Amniotic stem cell (primary cell): Measurements from ENCODE around the gene NELL1.

Source experiments
- DNase-seq: peaks from one replicate; lab custom pipeline; 2025; lab: John Stamatoyannopoulos, UW

The NELL1 gene

DNA sequence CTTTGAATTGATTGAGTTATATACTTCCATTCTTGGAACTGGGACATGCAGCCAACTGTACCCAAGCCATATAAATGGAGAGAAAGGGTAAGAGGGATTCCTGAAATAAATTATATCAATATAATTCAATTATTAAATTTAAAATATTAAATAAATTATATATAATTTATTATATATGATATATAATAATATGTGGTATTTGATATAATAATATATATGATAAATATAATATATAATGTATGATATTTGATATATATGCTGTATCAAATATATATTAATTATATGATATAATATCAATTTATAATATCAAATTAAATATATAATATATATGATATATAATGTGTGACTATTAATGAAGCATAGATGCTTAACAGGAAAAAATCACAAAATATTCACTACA, 677.0 kb downstream of the NELL1 start:
- no peak for DNase-seq

DNA sequence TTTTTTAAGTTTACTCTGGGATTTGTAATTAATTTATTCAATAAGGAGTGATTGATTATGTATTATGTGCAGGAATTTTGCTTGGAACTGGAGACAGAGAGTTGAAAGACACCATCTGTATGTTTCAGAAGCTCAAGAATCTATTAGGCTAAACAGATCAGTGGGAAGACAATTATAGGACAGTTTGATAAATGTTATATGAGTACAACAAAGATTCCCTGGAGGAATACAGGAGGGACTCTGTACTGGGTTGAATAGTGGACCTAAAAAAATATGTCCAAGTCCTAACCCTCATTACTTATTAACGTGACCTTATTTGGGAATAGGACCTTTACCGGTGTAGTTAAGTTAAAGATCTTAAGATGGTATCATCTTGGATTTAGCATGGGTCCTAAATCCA, 681.2 kb downstream of the NELL1 start:
- no peak for DNase-seq

DNA sequence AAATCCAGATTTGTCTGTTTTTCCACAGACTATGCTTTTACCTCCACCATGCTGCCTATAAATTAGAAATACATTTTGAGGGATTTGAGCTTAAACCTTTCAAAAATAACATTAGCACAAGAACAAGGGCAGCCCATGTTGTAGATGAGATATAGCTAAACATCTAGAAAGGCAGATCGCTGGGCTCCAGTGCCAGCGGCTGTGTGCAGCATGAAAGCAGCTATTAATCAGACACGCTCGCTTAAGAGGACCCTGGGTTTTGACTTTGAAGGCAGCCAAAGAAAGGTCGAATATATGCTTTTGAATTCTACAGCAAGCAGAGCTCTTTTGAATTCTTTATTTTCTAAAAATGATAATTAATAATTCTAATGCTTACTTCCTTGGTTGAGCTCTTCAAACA, 684.0 kb downstream of the NELL1 start:
- DNase-seq: no peak

DNA sequence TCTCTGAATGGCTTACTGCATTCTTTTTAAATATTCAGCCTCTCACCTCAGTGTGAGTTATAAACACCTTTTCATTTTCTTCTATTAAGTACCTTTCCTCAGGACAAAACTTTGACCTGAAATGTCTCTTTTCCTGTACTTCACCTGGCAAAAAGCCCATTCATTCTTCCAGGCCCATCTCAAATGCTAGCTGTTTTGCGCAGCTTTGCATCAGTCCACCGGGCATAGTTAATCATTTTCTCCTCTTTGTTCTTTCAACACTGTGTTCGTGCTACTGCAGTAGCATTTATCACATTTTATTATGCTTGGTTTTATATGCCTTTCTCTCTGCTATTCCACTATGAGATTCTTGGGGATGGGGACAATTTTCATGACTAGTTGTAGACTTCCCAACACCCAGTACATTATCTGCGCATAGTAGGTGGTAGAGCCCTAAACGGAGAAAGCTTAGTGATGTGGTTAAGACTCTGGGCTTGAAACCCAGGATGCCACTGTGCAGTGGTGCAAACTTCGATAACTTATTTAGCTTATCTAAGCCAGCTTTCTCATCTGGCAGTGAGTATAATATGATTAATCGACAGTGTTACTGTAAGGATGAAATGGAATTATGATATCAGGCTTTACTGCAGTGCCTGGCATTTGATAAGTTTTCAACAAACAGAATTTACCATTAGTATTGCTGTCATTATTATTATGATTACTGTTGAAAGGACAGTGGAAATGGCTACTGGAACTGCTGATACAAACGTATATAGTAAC, 695.7 kb downstream of the NELL1 start:
- DNase-seq: no peak

DNA sequence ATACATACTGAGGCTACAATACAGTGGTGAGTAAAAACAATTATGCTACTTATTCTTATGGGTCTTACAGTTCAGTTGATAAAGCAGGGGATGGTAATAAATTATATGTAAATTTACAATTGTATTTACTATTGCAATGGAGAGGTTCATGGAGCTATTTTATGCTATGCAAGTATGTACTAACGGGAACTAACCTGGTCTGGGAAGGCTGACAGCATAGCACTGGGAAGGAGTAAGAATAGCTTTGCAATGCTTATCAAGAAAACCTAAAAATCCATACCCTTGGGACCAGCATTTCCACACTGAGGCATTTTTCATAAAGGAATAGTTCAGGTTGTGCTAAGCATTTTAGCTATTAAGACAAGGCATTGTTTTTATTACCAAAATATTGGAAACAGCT, 700.6 kb downstream of the NELL1 start:
- DNase-seq: no peak

DNA sequence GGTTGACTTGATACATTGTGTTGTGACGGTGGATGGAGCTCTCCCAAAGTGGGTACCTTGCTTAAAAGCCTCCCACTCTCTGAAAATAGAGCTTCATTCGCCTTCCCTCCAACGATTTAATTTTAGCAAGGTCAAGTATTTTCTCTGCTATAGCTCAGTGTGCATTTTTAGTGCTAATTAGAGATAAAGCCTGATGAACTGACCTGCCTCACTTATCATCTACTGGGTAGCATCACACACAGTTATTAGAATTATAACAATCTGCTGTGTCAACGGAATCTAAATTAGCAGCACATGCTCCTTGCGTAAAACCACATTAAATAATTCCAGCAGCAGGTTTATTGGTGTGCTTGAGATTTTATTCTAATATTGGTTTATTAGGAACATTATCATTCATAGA, 701.7 kb downstream of the NELL1 start:
- no peak for DNase-seq

DNA sequence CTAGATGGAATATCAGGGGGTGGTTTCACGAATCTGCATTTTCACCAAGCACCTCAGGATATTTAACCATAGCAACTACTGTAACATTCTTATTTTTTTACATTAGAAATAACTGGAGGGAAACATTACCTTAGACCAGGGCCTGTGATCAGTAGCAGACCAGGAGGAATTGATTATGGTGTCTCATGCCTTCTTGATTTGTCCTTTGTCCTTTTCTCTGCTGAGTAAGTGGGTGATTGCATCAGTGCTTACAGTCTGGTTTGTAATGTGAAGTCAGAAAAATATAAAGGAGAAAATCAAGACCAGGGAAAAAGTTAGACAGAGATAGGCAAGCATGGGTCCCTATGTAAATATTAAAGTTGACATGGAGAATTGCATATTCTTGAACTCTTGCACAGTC, 703.3 kb downstream of the NELL1 start:
- no peak for DNase-seq

DNA sequence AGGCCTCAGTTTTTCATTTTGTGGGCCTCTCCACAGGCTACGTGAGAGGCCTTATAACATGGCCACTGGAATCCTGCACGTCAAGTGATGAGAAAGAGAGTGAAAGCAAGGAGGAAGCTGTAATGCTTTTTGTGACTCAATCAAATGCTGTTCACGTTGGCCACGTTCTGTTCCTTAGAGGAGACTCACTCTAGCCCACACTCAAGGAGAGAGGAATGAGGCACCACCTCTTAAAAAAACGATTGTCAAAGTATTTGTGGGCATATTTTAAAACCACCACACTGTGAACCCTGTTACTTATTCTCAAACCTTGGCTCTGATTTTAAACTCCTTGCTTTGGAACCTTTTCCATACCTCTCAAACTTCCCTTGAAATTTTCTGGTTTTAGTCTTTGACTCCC, 705.0 kb downstream of the NELL1 start:
- DNase-seq: no peak

DNA sequence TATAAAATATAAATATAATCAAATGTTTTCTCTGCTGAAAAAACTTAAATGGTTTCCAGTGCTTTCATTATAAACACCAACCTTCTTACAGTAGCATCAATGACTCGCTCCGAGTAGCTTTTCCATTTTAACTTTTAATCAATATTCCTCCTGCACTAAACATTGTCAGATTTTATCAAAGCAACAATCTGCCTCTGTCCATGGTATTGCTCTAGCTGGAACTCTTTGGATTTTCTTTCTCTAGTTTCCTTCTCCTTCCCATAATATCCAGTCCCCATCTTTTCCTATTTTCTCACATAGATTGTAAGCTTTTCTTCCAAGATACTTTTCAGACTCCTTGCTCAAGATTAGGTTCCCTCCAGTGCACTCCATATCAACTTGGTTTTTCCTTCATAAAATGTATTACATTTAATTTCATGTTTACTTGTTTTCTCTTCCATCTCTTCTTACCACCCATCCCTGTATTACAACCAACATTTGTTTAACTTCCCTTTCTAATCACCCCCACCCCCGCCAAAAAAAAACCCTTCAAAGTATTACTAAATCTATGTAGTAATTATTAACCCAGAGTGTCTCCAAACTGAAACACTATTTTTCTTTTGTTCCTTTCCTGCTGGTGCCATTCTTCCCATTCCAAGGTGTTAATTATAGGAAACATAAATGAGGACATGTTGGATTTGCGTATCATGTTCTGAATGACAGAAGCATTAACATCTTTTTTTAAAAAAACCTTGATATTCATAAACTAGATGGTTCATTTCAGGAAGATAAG, 716.5 kb downstream of the NELL1 start:
- no peak for DNase-seq

DNA sequence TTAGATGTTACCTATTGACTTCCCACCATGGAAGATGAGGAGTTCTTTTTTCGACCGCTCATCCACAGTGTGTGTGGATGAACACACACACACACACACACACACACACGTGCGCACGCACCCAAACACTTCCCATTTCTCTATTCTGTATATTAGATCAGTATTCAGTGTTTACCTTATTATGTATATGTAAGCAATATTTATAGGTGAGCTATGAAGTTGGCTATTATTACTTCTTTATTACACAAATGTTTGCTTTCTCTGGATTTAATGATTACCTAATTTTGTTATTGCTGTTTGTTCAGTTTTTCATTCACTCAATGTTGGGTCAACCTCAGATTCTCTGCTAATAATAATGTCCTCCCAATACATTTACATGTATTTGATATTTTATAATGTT, 721.0 kb downstream of the NELL1 start:
- no peak for DNase-seq

DNA sequence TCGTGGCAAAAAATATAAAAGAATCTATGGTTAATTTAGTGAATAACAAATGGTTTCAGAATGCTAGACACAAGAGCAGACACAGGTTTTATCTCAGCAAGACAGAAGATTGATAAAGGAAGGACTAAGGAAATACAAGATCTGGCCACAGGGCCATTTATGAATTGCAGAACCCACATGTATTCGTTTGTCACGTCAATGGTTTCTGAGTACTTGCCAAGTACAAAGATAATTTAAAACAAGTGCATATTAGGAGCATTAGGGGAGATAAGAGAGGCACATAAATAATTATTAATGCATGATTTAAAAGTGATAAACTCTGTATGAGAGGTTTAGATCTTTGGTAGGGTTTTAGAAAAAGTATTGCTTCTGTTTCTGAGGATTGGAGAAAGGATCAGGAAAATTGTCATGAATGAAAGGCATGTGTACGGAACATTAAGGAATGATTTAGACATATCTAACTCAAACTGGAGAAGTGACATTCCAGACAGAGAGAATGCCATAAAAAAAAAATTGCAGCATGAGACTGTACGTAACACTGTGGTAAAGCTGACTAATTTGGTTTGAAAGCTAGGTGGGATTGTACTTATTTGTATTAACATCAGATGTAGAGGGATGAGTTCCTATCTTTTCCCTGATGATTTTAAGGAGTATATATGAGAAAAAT, 727.1 kb downstream of the NELL1 start:
- no peak for DNase-seq

DNA sequence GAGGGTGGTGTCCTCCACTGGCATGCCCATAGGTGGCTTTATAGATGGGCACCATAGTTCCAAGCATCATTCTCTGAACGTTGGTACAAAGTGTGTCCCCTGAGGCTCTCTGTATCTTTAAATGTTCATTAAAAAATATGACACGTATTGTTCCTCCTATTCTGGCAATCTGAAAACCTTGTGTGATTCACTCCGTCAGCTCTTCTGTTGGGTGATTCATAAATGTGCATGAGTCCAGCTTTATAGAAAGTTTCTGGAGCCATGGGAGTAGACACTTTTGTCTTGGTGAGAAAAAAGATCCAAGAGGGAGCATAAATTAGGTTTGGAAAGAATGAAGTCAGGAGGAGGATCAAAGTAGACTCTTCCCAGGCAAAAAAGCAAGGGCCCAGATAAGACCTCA, 728.8 kb downstream of the NELL1 start:
- DNase-seq: no peak

DNA sequence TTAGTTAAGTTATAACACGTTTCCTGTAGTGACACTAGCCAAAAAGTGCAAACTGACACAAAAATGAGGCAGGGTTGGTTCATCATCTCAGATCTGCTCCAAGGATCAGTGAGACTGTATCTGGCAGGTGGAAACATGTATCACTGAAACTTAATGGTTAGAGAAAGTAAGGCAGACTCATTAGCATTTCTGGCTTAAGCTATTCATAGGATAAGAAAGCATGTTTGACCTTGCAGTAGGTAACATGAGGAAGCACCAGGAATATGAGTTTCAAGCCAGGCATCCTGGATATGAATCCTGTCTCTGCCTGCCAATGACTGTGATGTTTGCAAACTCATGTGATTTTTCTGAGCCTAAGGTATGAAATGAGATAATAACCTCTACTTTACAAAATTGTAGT, 732.1 kb downstream of the NELL1 start:
- DNase-seq: no peak

DNA sequence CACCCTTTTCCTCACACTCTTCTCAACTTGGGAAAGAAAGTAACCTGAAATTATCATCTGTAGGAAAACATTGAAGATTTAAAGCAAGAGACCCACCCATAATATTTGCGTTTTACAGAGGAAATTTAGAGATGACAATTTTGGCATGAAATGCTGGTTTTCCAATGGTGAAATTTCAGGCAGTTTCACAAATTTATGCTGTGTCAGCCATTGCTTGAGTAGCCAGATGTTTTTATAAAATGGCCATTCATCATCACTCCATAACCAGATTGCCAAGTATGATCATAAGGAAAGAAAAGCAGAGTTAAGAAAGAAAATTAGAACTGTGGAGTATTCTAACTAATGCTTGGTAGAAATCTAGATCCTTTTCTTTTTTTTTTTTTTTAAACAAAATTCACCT, 732.9 kb downstream of the NELL1 start:
- DNase-seq: no peak

DNA sequence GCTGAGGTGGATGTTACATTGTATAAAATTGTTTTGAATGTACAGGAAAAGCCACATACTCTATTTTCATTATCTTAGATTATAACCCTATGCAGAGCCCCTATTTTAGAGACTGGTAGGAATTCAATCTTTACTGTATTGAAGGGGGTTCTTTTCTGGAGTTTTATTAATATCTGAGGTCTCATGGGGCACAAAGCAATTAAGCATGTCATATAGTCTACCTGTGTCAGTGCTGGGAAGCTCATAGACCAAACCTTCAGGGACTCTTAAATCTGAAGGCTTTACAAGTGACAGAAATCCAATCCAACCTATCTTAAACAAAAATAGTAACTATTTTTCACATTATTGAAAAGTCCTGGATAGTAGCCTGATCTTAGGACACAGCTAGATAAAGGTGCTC, 733.7 kb downstream of the NELL1 start:
- no peak for DNase-seq

DNA sequence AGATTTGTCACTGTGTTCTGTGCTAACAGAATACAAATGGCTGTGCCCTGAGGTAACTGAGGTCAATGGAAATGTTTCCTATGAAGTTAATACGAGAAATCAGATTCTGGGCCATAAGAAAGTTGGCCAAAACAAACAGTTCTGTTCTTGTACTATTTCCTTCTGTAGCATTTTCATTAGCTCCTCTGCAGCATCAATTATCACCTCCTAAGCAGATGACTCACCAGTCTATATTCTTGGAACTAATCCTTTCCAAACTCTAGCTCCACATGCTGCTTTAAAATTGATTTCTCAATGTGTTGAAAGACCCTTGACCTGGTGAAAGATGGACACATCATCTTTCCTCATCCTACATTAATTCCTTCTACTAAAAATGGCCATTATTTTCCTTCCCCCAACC, 736.0 kb downstream of the NELL1 start:
- DNase-seq: no peak

DNA sequence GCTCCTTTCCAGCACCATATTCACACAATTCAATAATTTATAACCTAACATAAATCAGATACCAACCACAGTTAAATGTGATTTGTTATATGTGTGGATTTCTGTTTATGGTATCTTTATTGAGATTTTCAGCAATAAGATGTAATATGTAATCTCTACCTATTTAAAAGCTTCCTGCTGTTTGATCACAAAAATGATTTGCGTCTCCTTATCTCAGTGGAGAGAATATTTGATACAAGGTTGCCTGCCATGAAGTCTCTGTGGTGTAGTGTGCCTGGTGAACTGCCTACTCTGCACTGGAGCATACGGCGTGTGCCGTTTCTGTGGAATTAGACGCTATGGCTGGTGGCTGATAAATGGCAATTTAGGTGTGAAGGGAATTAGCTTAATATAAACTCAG, 741.1 kb downstream of the NELL1 start:
- DNase-seq: no peak

DNA sequence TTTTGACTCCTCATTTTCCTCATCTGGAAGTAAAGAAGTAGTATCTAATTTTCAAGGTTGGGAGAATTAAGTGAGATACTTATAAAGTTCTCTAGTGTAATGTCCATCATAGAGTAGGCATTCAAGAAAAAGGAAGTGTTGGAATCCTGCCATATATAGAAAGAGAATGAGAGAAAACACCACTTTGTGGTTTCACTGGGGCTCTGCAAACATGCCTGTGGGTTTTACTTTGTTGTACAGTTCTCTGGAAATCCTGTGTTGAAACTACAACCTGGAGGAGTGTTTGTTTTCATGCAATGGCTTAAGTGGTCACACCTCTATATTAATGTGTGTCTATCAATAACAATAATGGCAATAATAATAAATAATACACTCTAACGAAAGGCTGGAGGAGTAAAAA, 741.7 kb downstream of the NELL1 start:
- no peak for DNase-seq

DNA sequence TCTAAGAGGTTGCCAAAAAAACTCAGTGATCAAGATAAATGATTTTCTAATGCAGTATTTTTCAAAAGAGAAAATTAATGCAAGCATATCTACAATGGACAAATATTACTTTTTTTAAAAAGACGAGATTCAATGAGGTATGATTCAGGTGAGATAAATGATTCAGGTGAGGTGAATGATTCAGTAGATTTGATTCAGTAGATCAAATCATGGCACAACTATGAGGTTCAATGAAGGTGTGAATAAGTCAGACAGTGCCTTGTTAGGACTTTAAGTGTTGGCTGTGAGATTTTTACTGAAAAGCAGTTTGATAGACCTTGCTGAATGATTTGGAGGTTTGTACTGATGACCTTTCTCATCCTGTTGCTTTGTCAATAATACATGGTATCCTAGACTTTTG, 742.2 kb downstream of the NELL1 start:
- no peak for DNase-seq

DNA sequence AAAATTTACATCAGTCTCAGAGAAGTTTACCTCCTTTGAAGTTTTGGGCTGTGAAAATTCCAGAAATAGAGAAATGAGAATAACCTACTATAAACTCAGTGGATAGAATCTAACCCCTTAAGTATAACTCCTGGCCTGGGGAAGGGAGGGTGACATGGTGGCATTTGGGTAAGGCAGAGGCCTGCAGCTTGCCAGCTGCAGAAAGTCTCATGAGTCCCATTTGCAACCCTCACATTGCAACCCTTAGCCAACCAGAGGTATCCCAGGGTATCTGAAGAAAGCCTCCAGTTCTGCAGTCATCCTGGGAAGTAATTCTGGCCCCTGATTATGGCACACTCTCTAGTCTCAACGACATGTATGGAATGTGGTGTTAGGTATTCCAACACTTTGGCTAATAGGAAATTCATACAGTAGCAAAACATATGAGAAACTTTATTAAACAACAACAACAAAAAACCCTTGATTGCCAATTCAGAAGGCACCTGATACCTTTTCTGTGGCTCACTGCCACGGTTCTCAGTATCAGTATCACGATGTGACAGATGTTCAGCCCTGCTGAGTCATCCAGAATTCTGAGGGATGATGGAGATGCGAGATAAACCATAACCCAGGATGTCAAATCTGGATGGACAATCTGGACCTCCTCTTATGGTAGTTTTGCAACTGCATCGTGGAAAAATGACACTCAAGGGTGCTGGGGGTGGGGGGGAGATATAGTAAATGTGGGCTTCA, 743.4 kb downstream of the NELL1 start:
- DNase-seq: no peak

DNA sequence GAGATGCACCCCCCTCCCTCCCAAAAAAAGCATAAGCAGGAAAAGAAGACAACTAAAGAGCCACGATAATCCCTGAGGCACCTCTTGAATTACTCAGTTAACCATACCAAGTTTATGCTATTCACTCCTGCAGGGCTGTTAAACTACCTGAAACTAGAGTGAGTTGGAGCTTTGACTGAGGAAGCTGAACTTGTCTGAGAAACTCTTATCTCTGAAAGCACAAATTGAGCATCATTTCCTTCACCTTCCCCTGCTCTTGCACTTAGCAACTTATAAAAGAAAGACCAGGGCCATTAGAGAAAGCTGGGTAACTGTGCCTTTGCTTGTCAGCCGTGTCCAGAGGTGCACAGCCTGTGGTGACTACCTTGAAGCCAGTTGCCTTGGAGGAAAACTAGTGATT, 745.6 kb downstream of the NELL1 start:
- DNase-seq: no peak

DNA sequence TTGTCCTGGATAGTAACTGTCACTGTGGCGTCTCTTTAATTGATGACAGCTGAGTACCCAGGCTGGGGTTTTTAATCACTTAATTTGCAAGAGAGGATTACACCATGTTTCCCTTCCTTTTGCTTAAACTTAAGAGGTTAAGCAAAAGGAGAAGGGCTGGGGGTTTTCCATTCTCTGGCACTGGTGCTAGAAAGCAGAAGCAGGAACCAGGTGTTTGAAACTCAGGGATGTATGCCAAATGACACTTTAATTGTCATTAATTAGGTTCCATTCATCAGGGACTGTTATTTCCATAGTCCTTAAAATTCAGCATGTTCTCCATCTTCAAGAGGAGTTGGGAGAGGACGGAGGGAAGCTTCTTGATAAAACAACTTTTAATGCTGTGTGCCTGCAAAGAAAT, 746.2 kb downstream of the NELL1 start:
- DNase-seq: no peak
